SU-DHL-6 (cell line): ENCODE results near the gene CDC42EP4.

Experiments used
- H2AFZ ChIP-seq: fragments of 200-600 bp; sonication (generic); 2 replicates; pipeline ENCODE4 v1.6.1; 2014; ENCODE audit warnings: low read depth, mild to moderate bottlenecking, moderate library complexity, mixed read lengths, antibody characterized with exemption, low read length; ENCODE audit not compliant: severe bottlenecking
- H3F3A ChIP-seq: fragments of 200-600 bp; shearing (Covaris generic); 2 replicates; pipeline ENCODE4 v1.6.0; 2016; ENCODE audit warnings: antibody characterized with exemption, mild to moderate bottlenecking; ENCODE audit not compliant: insufficient read depth
- H3K27ac ChIP-seq: fragments of 200-600 bp; sonication (generic); 2 replicates; pipeline ENCODE4 v1.5.1; 2016; ENCODE audit warnings: low read depth, mild to moderate bottlenecking, low read length, moderate library complexity, mixed read lengths
- H3K27me3 ChIP-seq: fragments of 200-600 bp; sonication (generic), shearing (Covaris generic); 2 replicates; pipeline ENCODE4 v1.6.0; 2014; ENCODE audit warnings: mild to moderate bottlenecking, low read length
- H3K36me3 ChIP-seq: fragments of 200-600 bp; sonication (generic); 2 replicates; pipeline ENCODE4 v1.6.1; 2014; ENCODE audit warnings: mild to moderate bottlenecking, low read length, mixed read lengths
- H3K4me2 ChIP-seq: fragments of 300-600, 200-600 bp; shearing (Covaris generic), sonication (generic); 2 replicates; pipeline ENCODE4 v1.6.0; 2014; ENCODE audit warnings: low read length, low read depth, mild to moderate bottlenecking; ENCODE audit not compliant: poor library complexity, severe bottlenecking
- H3K4me3 ChIP-seq: fragments of 200-600 bp; sonication (generic); 2 replicates; pipeline ENCODE4 v1.5.1; 2014; ENCODE audit warnings: antibody characterized with exemption, low read length, mild to moderate bottlenecking, mixed read lengths; ENCODE audit not compliant: insufficient read depth, poor library complexity, severe bottlenecking
- H3K79me2 ChIP-seq: fragments of 200-600 bp; sonication (generic); 2 replicates; pipeline ENCODE4 v1.6.1; 2014; ENCODE audit warnings: mild to moderate bottlenecking, low read length, moderate library complexity; ENCODE audit not compliant: insufficient read depth
- H3K9ac ChIP-seq: fragments of 200-600 bp; sonication (generic); 2 replicates; pipeline ENCODE4 v1.7.0; 2014; ENCODE audit warnings: mild to moderate bottlenecking, low read length
- H3K9me2 ChIP-seq: fragments of 200-600 bp; sonication (generic); replicated peaks from 2 replicates; pipeline ENCODE4 v1.6.1; 2014; ENCODE audit warnings: low read length; ENCODE audit not compliant: insufficient read depth
- H3K9me3 ChIP-seq: fragments of 200-600 bp; sonication (generic); 2 replicates; pipeline ENCODE4 v1.6.1; 2014; ENCODE audit warnings: low read length, mixed read lengths; ENCODE audit not compliant: insufficient read depth
- H4K20me1 ChIP-seq: fragments of 200-600 bp; sonication (generic); 2 replicates; pipeline ENCODE4 v1.6.1; 2014; ENCODE audit warnings: low read depth, mild to moderate bottlenecking, antibody characterized with exemption, low read length, moderate library complexity, mixed read lengths
- EZH2phosphoT487 ChIP-seq: fragments of 200-600 bp; sonication (generic), shearing (Covaris generic); conservative IDR thresholded peaks from 2 replicates; pipeline ENCODE4 v1.6.1; 2018; ENCODE audit warnings: mild to moderate bottlenecking, antibody characterized with exemption, low read length, moderate library complexity, mixed read lengths
- TF ChIP-seq, protein P1 (sequence below): fragments of 200-600 bp; sonication (generic); IDR thresholded peaks from one replicate; pipeline ENCODE4 v1.5.1; 2017; ENCODE audit warnings: antibody characterized with exemption, mild to moderate bottlenecking, low read length, moderate library complexity; ENCODE audit not compliant: insufficient read depth, poor library complexity, severe bottlenecking

CDC42EP4 gene

DNA sequence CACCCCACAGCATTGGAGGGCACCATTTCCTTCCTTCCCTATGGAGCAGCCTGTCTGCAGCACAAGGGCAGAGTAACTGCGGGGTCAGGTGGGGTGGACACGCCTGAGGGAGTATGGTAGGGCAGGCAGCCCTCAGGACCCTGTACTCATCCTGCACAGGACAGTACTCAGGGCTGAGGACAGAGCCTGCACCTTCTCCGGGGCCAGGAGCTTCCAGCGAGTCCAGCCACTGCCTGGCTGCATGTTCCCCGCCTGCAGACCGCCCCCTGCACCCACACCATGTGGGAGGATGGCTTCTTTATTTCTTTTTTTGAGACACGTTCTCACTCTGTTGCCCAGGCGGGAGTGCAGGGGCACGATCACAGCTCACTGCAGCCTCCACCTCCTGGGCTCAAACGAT is 47.6 kb upstream of the CDC42EP4 start:
- Histone ChIP-seq H3K9me2 (no peaks in the 10 kb centered on the region), H4K20me1 (no peaks in the 10 kb centered on the region), H3K36me3 (no peaks in the 10 kb centered on the region), H3K27me3 (no peaks in the 10 kb centered on the region), H3F3A (no peaks in the 10 kb centered on the region), H3K9me3 (no peaks in the 10 kb centered on the region), H3K4me2 (no peak overlapping the region), H2AFZ (no peak overlapping the region), H3K9ac (no peak overlapping the region), H3K27ac (no peak overlapping the region), H3K4me3 (no peak overlapping the region), H3K79me2 (no peaks in the 10 kb centered on the region)
- TF ChIP-seq EZH2phosphoT487: no peak
- TF ChIP-seq, protein P1, sequence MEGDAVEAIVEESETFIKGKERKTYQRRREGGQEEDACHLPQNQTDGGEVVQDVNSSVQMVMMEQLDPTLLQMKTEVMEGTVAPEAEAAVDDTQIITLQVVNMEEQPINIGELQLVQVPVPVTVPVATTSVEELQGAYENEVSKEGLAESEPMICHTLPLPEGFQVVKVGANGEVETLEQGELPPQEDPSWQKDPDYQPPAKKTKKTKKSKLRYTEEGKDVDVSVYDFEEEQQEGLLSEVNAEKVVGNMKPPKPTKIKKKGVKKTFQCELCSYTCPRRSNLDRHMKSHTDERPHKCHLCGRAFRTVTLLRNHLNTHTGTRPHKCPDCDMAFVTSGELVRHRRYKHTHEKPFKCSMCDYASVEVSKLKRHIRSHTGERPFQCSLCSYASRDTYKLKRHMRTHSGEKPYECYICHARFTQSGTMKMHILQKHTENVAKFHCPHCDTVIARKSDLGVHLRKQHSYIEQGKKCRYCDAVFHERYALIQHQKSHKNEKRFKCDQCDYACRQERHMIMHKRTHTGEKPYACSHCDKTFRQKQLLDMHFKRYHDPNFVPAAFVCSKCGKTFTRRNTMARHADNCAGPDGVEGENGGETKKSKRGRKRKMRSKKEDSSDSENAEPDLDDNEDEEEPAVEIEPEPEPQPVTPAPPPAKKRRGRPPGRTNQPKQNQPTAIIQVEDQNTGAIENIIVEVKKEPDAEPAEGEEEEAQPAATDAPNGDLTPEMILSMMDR: no peak

- H3K27me3 ChIP-seq: no peaks in the 10 kb centered on the region
- TF ChIP-seq, protein P1: no peak
- TF ChIP-seq EZH2phosphoT487: no peak
- H3K4me2 ChIP-seq: no peak overlapping the region
Observed at GRCh38 chr17:73358668-73359067, 46.9 kb upstream of the CDC42EP4 start.

GRCh38 chr17:73357981-73358380 is 46.2 kb upstream of the CDC42EP4 start:
- Histone ChIP-seq H3K9me2 (no peaks in the 10 kb centered on the region), H4K20me1 (no peaks in the 10 kb centered on the region), H3K27ac (no peak overlapping the region), H3K9me3 (no peaks in the 10 kb centered on the region), H3K4me3 (no peak overlapping the region), H3K4me2 (no peak overlapping the region), H3K9ac (no peak overlapping the region), H3K36me3 (no peaks in the 10 kb centered on the region), H3K27me3 (no peaks in the 10 kb centered on the region), H3F3A (no peaks in the 10 kb centered on the region), H3K79me2 (no peaks in the 10 kb centered on the region), H2AFZ (no peak overlapping the region)
- TF ChIP-seq EZH2phosphoT487: no peak
- TF ChIP-seq, protein P1: no peak

More at GRCh38 chr17:73358668-73359067, 46.9 kb upstream of the CDC42EP4 start:
- Histone ChIP-seq H3K79me2 (no peaks in the 10 kb centered on the region), H3K9me2 (no peaks in the 10 kb centered on the region), H3F3A (no peaks in the 10 kb centered on the region), H2AFZ (no peak overlapping the region), H3K4me3 (no peak overlapping the region), H3K9me3 (no peaks in the 10 kb centered on the region), H3K9ac (no peak overlapping the region), H3K36me3 (no peaks in the 10 kb centered on the region), H3K27ac (no peak overlapping the region), H4K20me1 (no peaks in the 10 kb centered on the region)

- Histone ChIP-seq H3K9me3 (no peaks in the 10 kb centered on the region), H2AFZ (no peak overlapping the region), H3K4me3 (no peak overlapping the region), H3K27me3 (no peaks in the 10 kb centered on the region), H3K27ac (no peak overlapping the region), H3K4me2 (no peak overlapping the region), H3K36me3 (no peaks in the 10 kb centered on the region), H3F3A (no peaks in the 10 kb centered on the region), H3K9ac (no peak overlapping the region), H4K20me1 (no peaks in the 10 kb centered on the region), H3K9me2 (no peaks in the 10 kb centered on the region), H3K79me2 (no peaks in the 10 kb centered on the region)
- no peak for TF ChIP-seq EZH2phosphoT487
Observed at GRCh38 chr17:73357318-73357717, 45.5 kb upstream of the CDC42EP4 start.
